PC-3 (cell line): ENCODE measurements around the gene CD200R1L. TPM values are rescaled to one million over a fixed set of nuclear protein-coding genes. Genes with fewer than 3 reads are reported as not detected.

Experiments used
- ATAC-seq: fragments of 200-7000 bp; cut with Tn5 transposase; 2 replicates; pipeline ENCODE4 v1.9.1; 2020; ENCODE audit warnings: mild to moderate bottlenecking, moderate library complexity
- BruUV-seq: library from RNA; stranded (reverse); fragments of 400-500 nt; replicated peaks from 2 replicates; lab custom pipeline; 2021; lab: Mats Ljungman, UMichigan
- CTCF ChIA-PET: fragments of 300-600 bp; sonication (Branson Sonifier 250); formaldehyde crosslinking; loops from one replicate; lab custom pipeline; 2022; ENCODE audit warnings: antibody characterized with exemption; lab: Charles Lee
- POLR2A ChIA-PET: fragments of 300-600 bp; sonication (Branson Sonifier 250); formaldehyde crosslinking; loops from one replicate; lab custom pipeline; 2022; ENCODE audit warnings: antibody characterized with exemption; ENCODE audit not compliant: unreplicated experiment; lab: Charles Lee
- DNase-seq: peaks from one replicate; pipeline ENCODE4 v3.0.0-alpha.2; 2015
- H2AFZ ChIP-seq: fragments of 300-600 bp; sonication (generic); 2 replicates; pipeline ENCODE4 v1.6.0; 2016; ENCODE audit warnings: antibody characterized with exemption, low read length
- H3F3A ChIP-seq: fragments of 300-600 bp; sonication (generic); one replicate; pipeline ENCODE4 v1.6.0; 2017; ENCODE audit warnings: antibody characterized with exemption, low read length, control low read depth, mild to moderate bottlenecking; ENCODE audit not compliant: unreplicated experiment
- H3K27ac ChIP-seq: fragments of 300-600 bp; sonication (generic); 2 replicates; pipeline ENCODE4 v1.5.1; 2016; ENCODE audit warnings: mild to moderate bottlenecking, low read length
- H3K27me3 ChIP-seq: fragments of 300-600 bp; sonication (generic); 2 replicates; pipeline ENCODE4 v1.6.1; 2016; ENCODE audit warnings: low read length, mixed read lengths
- H3K36me3 ChIP-seq: fragments of 300-600 bp; sonication (generic); 2 replicates; pipeline ENCODE4 v1.6.1; 2016; ENCODE audit warnings: low read depth, mixed run types, low read length, mixed read lengths
- H3K4me1 ChIP-seq: fragments of 300-600 bp; sonication (generic); 2 replicates; pipeline ENCODE4 v1.5.1; 2016; ENCODE audit warnings: low read length; ENCODE audit not compliant: insufficient read depth
- H3K4me2 ChIP-seq: fragments of 300-600 bp; sonication (generic); 2 replicates; pipeline ENCODE4 v1.6.0; 2016; ENCODE audit warnings: low read length
- H3K4me3 ChIP-seq: fragments of 300-600 bp; sonication (generic); 2 replicates; pipeline ENCODE4 v1.5.1; 2016; ENCODE audit warnings: mild to moderate bottlenecking, low read length, mixed read lengths
- H3K79me2 ChIP-seq: fragments of 300-600 bp; sonication (generic); 2 replicates; pipeline ENCODE4 v1.6.1; 2017; ENCODE audit warnings: low read length, mixed read lengths
- H3K9ac ChIP-seq: fragments of 300-600 bp; sonication (generic); 2 replicates; pipeline ENCODE4 v1.6.0; 2016; ENCODE audit warnings: mild to moderate bottlenecking, low read length
- H3K9me2 ChIP-seq: fragments of 300-600 bp; sonication (generic); replicated peaks from 2 replicates; pipeline ENCODE4 v1.6.1; 2016; ENCODE audit warnings: mixed run types, low read length, mixed read lengths
- H3K9me3 ChIP-seq: fragments of 300-600 bp; sonication (generic); 2 replicates; pipeline ENCODE4 v1.6.1; 2016; ENCODE audit warnings: low read length, mixed read lengths
- H4K20me1 ChIP-seq: fragments of 300-600 bp; sonication (generic); 2 replicates; pipeline ENCODE4 v1.6.1; 2016; ENCODE audit warnings: low read length, mixed read lengths
- CTCF ChIP-seq: fragments of 300-600 bp; sonication (generic); conservative IDR thresholded peaks from 2 replicates; pipeline ENCODE4 v1.5.1; 2017; ENCODE audit warnings: antibody characterized with exemption, low read depth, mild to moderate bottlenecking, low read length
- EZH2 ChIP-seq: fragments of 300-600 bp; sonication (generic); IDR thresholded peaks from one replicate; pipeline ENCODE4 v1.6.1; 2017; ENCODE audit warnings: antibody characterized with exemption, mild to moderate bottlenecking, low read length; ENCODE audit not compliant: unreplicated experiment
- EZH2phosphoT487 ChIP-seq: fragments of 300-600 bp; sonication (generic); IDR thresholded peaks from 2 replicates; pipeline ENCODE4 v1.6.1; 2018; ENCODE audit warnings: mild to moderate bottlenecking, antibody characterized with exemption, low read length, borderline replicate concordance
- intact Hi-C: fragments of 100-400 bp; cut with micrococcal nuclease; formaldehyde crosslinking; loops from 2 replicates; pipeline ENCODE4 v1.9.0; 2023
- total RNA-seq: library from RNA; depleted of rRNA; stranded (reverse); fragments of >200 nt; gene quantifications from 2 replicates; pipeline ENCODE4 v1.2.3, GENCODE V29; 2014

The CD200R1L gene
- total RNA-seq, 1 experiment from 2014 or later = not detected

- ATAC-seq (peak; percentile 82), DNase-seq (peak; percentile 80)
- H3K36me3 ChIP-seq = no peaks in the 10 kb centered on the region
- H3K9me2 ChIP-seq = no peaks in the 10 kb centered on the region
- no TSS peak for BruUV-seq
- H3K9ac ChIP-seq = no peak overlapping the region
- TF ChIP-seq EZH2 (no peak), EZH2phosphoT487 (no peak), CTCF (no peak)
- H3K4me2 ChIP-seq = peak overlapping the region; percentile 43
- H3K79me2 ChIP-seq = no peaks in the 10 kb centered on the region
- no peak overlapping the region for H2AFZ ChIP-seq
- ChIA-PET POLR2A (interaction anchor here (0.8 kb wide), 1 partner anchor 146 kb away, joined by 5 read pairs; no protein-coding TSS in a partner anchor), CTCF (interaction anchor here (1.3 kb wide), 1 partner anchor 58 kb away, joined by 5 read pairs; no protein-coding TSS in a partner anchor)
- no peaks in the 10 kb centered on the region for H3K9me3 ChIP-seq
- intact Hi-C loops = loop anchor here (1.0 kb wide), 1 partner anchor 19 kb away; no protein-coding TSS in a partner anchor
- H4K20me1 ChIP-seq = no peaks in the 10 kb centered on the region
- peak overlapping the region; percentile 39 for H3K27ac ChIP-seq
- H3K4me3 ChIP-seq = no peak overlapping the region
- no peaks in the 10 kb centered on the region for H3F3A ChIP-seq
- H3K4me1 ChIP-seq = peaks cover 18% of the 10 kb centered on the region
- H3K27me3 ChIP-seq = no peaks in the 10 kb centered on the region
These were observed 53.2 kb downstream of the CD200R1L start for GRCh38 chr3:112793326-112794081.

GRCh38 chr3:112791736-112792135 is 54.9 kb downstream of the CD200R1L start:
- H3K27me3 ChIP-seq = no peaks in the 10 kb centered on the region
- no TSS peak for BruUV-seq
- intact Hi-C loops = no loop called here
- H3F3A ChIP-seq = no peaks in the 10 kb centered on the region
- peaks cover 7% of the 10 kb centered on the region; the same call in 1 of the 2 replicates for H3K9me3 ChIP-seq
- H3K4me1 ChIP-seq = peaks cover 18% of the 10 kb centered on the region
- no peak overlapping the region for H3K9ac ChIP-seq
- no peaks in the 10 kb centered on the region for H3K9me2 ChIP-seq
- ATAC-seq (no peak), DNase-seq (no peak)
- TF ChIP-seq EZH2phosphoT487 = no peak
- TF ChIP-seq CTCF = no peak
- TF ChIP-seq EZH2 = no peak
- POLR2A ChIA-PET = no interaction called here
- no peaks in the 10 kb centered on the region for H4K20me1 ChIP-seq
- CTCF ChIA-PET = interaction anchor here (1.3 kb wide), 1 partner anchor 57 kb away, joined by 5 read pairs; no protein-coding TSS in a partner anchor
- no peak overlapping the region for H3K4me2 ChIP-seq
- no peaks in the 10 kb centered on the region for H3K36me3 ChIP-seq
- H3K27ac ChIP-seq = no peak overlapping the region
- no peaks in the 10 kb centered on the region for H3K79me2 ChIP-seq
- H3K4me3 ChIP-seq = no peak overlapping the region
- no peak overlapping the region for H2AFZ ChIP-seq

- POLR2A ChIA-PET = no interaction called here
- ATAC-seq (no peak), DNase-seq (peak; percentile 15)
- Histone ChIP-seq H3K9ac (no peak overlapping the region), H3F3A (no peaks in the 10 kb centered on the region), H3K79me2 (no peaks in the 10 kb centered on the region), H3K9me3 (peaks cover 7% of the 10 kb centered on the region; the same call in 1 of the 2 replicates), H3K9me2 (no peaks in the 10 kb centered on the region), H4K20me1 (no peaks in the 10 kb centered on the region), H3K36me3 (no peaks in the 10 kb centered on the region), H3K4me2 (no peak overlapping the region), H2AFZ (no peak overlapping the region), H3K4me3 (no peak overlapping the region), H3K4me1 (peaks cover 18% of the 10 kb centered on the region), H3K27ac (no peak overlapping the region), H3K27me3 (no peaks in the 10 kb centered on the region)
- intact Hi-C loops = no loop called here
- no peak for TF ChIP-seq EZH2
- no peak for TF ChIP-seq CTCF
- no peak for TF ChIP-seq EZH2phosphoT487
- BruUV-seq = no TSS peak
- CTCF ChIA-PET = no interaction called here
These were observed 56.9 kb downstream of the CD200R1L start for GRCh38 chr3:112789787-112790186.
